HG02610 (cell line): ENCODE data around the gene DAPK3.
"Not testable (repeated sequence)": the region's sequence is repeated elsewhere in the genome, so short reads cannot be mapped to it uniquely, and the experiment has no call there.

Experiments
- ATAC-seq: cut with Tn5 transposase; IDR thresholded peaks from one replicate; pipeline ENCODE4 v1.9.1; 2021; ENCODE audit warnings: mild to moderate bottlenecking, moderate library complexity; ENCODE audit not compliant: unreplicated experiment

DAPK3 gene

DNA sequence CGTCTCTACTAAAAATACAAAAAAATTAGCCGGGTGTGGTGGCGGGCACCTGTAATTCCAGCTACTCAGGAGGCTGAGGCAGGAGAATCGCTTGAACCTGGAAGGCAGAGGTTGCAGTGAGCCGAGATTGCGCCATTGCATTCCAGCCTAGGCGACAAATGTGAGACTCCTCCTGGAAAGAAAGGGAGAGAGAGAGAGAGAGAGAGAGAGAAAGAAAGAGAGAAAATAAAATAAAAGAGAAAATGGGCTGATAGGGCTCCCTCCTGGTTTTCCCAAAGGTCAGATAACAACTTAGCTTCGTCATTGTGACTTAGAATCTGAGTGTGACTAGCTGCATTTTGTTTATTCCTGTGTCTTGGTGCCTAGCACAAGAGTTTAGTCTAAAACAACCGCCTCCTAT lies 34.5 kb upstream of the DAPK3 start:
- ATAC-seq: not testable (repeated sequence)

DNA sequence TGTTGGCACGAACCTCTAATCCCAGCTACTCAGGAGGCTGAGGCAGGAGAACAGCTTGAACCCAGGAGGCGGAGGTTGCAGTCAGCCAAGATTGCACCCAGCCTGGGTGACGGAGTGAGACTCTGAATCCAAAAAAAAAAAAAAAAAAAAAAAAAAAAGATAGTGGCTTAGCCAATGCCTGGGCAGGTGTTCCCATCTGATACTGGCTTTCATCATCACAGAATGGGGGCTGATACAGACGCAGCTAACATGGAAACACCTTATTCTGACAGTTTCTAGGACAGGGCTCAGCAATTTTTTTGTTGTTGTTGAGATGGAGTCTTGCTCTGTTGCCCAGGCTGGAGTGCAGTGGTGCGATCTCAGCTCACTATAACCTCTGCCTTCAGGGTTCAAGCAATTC lies 29.9 kb upstream of the DAPK3 start:
- not testable (repeated sequence) for ATAC-seq

DNA sequence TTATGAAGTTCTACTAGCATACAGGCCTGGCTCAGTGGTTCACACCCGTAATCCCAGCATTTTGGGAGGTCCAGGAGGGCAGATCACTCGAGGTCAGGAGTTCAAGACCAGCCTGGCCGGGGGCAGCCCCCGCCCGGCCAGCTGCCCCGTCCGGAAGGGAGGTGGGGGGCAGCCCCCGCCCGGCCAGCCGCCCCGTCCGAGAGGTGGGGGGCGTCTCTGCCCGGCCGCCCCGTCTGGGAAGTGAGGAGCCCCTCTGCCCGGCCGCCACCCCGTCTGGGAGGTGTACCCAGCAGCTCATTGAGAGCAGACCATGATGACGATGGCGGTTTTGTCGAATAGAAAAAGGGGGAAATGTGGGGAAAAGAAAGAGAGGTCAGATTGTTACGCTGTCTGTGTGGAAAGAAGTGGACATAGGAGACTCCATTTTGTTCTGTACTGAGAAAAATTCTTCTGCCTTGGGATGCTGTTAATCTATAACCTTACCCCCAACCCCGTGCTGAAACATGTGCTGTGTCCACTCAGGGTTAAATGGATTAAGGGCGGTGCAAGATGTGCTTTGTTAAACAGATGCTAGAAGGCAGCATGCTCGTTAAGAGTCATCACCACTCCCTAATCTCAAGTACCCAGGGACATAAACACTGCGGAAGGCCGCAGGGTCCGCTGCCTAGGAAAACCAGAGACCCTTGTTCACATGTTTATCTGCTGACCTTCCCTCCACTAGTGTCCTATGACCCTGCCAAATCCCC lies 27.9 kb upstream of the DAPK3 start:
- not testable (repeated sequence) for ATAC-seq

DNA sequence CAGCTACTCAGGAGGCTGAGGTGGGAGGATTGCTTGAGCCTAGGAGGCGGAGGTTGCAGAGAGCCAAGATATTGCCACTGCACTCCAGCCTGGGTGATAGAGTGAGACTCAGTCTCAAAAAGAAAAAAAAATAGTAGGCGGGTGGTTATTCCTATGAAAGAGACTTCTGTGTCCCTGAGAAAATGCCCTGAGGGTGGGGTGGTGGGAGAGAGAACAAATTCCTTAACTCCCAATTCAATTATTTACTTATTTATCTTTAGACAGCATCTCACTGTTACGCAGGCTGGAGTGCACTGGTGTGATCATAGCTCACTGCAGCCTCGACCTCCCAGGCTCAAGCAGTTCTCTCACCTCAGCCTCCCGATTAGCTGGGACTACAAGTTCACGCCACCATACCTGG lies 24.7 kb upstream of the DAPK3 start:
- no peak for ATAC-seq

DNA sequence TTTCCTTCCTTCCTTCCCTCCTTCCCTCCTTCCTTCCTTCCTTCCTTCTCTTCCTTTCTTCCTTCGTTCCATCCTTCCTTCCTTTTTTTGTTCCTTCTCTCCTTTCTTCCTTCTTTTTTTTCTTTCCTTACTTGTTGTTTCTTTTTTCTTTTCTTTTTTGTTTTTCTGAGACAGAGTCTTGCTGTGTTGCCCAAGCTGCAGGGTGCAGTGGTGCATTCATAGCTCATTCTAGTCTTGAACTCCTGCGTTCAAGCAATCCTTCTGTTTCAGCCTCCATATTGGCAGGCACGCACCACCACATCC lies 19.9 kb upstream of the DAPK3 start:
- ATAC-seq: no peak

DNA sequence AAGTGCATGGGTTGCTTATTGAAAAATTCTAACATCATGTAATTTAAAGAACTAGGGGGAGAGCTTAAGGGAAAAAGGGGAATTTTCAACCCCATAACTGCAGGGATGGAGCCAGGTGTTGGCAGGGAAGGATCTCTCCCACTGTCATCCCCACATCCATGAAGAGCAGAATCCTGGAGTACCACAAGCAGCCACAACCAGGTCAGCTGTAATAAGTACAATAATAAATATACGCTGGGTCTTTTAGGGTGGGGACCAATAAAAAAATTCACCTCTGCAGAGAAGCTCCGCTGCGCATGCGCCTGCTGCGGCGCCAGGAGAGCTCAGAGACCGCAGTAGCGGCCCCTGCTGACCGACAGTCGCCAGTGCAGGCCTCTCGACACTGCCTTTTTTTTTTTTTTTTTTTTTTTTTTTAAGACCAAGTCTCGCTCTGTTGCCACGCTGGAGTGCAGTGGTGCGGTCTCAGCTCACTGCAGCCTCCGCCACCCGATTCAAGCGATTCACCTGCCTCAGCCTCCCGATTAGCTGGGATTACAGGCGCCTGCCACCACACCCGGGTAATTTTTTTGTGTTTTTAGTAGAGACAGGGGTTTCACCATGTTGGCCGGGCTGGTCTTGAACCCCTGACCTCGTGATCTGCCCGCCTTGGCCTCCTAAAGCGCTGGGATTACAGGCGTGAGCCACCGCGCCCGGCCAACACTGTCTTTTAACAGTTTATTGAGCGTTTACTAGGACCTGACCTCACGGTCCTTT lies 16.9 kb upstream of the DAPK3 start:
- no peak for ATAC-seq

DNA sequence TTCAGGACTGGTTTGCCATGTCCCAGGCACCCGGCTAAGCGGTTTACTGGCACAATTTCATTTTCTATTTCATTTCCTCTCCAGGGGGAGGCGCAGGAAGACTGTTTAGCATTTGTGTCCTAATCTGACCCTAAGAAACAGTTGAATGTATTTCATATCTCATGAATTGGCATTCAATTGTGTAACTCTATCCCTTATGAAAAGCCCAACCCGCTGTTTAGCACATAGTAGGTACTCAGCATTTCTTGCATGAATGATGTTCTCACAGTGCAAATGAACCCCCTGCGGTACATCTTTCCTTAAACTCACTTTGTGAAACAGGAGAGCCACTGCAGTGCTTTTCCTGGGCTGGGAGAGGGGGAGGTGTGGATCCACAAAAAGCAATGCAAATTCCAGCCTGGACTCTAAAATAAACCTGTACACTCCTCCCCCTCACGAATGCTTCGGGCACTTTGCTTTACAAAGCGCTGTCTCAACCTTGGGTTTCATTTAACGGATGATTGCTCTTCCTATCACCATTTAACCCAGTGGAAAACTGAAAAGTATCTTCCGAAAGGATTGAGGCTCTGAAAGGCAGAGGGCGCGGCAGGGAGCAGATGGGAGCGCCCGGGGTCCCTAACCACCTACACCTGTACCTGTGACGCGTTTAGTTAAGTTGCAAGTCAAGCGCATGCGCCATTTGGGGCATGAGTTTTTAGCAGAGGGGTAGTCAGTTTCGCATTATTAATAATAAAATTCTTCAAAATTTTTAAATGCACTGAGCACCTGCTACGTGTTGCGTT lies 15.6 kb upstream of the DAPK3 start:
- no peak for ATAC-seq

DNA sequence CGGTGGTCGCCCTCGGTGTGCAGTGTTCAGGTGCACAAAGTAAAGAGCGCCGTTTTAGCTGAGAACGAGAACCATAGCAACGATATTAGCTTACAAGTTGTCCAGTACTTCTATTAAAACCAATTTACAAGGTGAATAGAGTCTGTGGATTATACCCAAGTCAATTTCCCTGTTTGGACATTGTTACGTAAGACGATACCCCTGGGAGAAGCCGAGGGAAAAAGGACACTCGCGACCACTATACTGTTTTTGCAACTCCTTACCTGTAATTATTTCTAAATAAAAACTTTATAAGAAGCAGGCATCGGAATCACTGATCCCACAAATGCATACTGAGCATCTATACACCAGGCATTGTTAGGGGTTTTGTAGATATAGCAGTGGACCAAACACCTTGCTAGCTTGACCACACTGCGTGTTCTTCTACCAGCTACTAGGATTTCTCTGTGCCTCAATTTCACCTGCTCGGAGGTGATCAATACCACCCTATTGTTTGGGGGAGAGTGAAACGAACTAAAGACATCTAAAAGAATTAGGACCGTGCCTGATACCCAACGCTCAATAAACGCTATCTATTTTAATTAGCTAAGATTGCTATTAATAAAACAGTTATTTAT lies 14.9 kb upstream of the DAPK3 start:
- ATAC-seq: no peak

DNA sequence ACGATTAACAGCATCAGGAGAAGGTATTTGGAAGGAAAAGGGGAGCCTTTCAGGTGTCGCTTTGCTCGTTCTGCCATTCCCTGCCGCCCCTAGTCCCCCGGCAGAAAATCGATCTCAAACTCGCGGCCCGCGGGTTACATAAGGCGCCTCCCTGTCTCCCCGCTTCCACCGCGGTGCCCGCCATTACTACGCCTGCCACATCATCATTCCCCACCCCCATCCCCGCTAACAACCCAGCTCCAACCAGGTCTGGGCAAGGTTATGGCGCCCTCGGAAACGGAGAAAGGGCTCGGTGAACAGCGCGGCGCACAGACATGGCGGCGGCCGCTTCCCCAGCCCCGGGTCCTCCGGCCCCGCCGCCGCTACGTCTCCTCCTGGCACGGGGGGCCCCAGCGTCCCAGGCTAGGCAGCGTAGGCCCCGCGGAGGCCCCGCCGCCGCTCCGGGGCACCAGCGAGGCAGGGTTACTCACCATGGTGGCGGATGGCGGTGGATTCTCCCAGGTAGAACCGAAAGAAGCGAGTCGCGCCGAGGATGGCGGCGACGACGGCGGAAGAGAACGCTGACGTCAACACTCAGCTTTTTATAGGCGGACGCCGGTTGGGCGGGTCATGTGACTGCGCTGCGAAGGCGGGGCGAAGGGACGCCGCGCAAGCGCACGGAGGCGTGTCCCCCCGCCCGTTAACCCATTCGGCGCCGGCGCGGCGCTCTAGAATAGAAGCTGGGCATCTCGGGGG lies 14.2 kb upstream of the DAPK3 start, which contains the start of gene EEF2:
Gene EEF2 (minus strand): TSS at position 556 of the 735 bp plus-strand sequence. CDS start 83 bp downstream, at position 473.
- ATAC-seq: peak; percentile 46

DNA sequence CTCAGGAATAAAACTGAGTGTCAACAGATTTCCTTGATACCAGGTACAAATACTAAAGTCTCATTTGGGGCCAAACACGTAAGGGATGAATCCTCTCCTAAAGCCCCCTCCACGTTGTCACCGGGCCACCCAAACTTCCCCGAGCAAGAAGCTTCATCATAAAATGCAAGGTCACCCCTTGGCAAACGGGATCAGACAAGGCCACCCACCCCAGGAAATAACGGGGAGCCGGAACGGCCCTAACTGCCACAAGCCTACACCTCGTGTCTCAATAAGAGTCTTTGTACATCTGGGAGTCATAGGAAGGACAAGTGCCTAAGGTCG lies 13.6 kb upstream of the DAPK3 start:
- no peak for ATAC-seq

DNA sequence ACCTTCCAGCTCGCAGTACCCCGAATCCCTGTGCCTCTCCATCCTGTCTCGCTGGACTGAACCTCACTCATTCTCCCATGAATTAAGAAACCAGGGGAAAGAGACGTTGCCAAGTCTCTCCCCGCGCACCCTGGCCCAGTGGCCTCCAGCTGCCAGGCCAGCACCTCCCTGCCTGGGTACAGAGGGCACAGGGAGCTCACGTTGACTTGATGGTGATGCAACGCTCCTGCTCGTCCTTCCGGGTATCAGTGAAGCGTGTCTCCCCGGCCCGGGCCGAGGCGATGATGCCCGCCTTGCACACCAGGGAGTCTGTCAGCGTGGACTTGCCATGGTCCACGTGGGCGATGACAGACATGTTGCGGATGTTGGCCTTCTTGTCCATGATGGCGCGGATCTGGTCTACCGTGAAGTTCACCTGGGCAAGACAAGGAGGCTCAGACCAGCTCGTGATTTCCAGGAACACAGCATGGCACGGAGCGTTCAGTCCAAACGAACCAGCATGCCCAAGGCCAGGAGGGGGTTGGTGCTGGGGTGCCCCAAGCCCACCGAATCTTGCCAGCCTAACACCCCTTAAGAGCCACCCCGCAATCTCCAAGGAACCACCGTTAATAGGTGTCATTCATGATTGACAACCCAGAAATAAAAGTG lies 13.2 kb upstream of the DAPK3 start:
- no peak for ATAC-seq

DNA sequence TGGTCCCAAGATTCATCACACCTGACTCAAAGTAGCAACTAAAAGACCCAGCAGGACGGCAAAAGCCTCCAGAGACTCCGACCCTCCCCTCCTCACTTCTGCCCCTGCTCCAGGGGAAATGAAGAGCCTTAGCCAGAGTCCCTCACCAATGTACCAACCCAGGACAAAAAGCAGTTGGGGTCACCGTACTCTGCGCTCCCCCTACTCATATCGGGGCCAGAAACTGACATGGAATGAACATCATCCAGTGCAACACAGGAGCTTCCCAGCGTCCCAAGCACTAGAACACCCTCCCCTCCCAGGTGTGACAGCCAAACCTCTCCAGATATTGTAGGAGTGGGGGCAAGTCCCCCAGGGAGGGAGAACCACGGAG lies 12.6 kb upstream of the DAPK3 start:
- ATAC-seq: no peak

DNA sequence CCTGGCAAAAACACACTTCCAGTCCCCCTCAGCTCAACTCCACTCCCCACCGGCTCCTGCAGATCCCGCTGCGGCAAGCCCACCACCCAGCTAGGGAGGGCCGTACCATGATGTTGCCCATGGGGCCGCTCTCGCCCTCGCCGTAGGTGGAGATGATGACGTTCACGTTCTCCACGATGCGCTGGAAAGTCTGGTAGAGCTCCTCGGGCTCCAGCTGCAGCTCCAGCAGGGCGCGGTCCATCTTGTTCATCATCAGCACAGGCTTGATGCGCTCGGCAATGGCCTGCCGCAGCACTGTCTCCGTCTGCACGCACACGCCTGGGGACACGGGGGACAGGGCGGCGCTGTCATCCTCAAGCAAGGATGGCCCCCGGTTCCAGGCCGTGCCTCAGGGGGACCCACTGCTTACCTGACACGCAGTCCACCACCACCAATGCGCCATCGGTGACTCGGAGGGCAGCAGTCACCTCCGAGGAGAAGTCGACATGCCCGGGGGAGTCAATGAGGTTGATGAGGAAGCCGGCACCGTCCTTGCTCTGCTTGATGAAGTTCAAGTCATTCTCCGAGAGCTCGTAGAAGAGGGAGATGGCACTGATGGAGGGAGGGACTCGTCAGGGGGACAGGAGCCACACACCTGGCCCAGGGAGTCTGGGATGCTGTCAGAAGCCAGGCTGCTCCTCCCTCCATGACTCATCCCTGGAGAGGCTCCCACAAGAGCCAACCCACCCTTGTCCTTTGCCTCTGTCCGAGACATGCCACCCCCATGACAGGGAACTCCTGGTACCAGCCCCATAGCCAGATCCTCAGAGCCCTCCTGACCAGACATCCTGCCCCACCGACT lies 12.0 kb upstream of the DAPK3 start:
- ATAC-seq: no peak

DNA sequence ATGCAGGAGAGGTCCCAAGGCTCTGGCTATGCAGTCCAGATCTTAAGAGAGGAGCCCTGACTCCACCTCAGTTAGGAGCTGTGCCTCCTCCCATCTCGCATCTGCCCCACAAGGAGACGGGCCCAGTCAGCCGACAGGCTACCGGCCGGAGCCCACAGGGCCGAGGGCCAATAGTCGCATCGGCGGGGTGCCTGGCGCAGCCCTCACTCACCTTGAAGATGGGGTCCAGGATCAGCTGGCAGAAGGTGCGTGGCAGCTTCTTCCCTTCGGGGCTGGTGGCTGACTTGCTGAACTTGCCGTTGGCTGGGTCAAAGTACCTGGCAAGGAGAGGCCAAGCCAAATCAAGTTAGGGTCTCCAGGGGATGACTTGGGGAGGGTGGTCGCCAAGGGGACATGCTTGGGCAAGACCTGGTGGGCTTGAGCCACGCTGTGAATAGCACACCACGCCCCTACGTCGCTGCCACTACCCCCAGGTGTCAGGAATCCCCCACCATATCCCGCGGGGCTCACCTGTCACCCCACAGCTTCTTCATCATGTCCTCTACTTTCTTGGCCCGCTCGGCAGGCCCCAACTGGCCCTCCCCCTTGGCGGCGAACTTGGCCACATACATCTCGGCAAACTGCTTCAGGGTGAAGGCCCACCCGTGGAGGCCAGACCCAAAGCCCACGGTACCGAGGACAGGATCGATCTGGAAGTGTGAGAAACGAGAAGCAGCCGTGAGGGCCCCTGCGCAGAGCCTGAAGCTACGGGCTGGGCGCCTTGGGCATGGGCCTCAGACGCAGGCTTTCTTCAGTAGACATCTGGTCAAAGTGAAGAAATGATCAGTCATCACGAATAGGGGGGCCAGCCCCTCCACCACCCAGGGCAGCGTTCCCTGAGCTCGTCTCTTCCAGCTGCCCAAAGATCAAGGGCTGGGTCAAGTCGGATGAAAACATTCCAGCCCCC lies 11.1 kb upstream of the DAPK3 start:
- ATAC-seq: no peak

DNA sequence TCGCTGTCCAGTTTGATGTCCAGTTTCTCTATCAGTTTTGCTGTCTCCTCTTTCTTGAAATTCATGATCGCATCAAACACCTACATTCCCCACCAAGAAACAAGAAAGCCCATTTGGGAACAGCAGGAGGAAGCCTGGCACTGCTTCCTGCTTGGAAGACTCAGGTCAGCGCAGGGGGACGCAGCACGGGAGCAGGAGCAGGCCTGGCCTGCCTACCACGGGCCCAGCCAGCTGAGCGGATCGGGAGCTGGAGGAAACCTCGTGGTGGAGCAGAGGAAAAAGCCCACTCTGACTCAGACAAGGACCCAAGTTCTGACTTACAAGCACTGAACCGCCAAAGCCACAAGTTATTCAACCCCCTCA lies 10.5 kb upstream of the DAPK3 start:
- no peak for ATAC-seq

DNA sequence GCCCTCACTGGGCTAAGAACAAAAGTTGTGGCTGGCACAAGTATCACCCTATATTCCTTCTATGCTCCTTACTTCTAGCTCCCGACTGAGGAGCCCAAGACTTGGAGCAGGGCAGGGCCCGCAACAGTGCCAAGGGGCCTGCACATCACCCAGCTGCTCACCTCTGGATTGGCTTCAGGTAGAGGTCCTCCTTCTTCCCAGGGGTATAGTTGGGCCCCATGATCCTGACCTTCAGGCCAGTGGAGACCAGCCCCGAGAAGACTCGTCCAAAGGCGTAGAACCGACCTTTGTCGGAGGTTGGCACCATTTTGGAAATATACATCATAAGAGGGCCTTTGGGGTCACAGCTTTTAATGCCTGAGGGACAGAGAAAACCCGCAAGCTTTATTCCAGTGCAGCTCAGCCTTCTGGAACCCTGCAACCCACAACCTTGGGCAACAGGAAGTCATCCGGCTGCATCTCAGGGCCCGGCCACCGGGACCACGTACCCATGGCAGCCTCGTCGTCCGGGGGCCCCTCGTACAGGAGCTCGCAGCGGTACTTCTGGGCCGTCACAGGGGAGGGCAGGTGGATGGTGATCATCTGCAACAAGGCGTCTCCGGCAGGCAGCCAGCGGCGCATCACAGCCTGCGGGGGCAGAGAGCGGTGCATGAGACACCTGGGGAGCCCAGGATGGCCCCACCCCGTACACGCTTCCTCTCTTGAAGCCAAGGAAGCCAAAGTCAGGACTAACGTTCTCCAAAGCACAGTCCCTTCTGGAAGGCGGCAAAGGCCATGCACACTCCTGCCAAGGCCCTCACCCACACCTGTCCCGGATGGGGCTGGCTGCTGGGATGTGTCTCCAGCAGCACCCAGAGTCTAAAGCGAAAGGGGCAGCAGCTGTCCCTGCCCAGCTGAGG lies 9.7 kb upstream of the DAPK3 start:
- ATAC-seq: no peak

DNA sequence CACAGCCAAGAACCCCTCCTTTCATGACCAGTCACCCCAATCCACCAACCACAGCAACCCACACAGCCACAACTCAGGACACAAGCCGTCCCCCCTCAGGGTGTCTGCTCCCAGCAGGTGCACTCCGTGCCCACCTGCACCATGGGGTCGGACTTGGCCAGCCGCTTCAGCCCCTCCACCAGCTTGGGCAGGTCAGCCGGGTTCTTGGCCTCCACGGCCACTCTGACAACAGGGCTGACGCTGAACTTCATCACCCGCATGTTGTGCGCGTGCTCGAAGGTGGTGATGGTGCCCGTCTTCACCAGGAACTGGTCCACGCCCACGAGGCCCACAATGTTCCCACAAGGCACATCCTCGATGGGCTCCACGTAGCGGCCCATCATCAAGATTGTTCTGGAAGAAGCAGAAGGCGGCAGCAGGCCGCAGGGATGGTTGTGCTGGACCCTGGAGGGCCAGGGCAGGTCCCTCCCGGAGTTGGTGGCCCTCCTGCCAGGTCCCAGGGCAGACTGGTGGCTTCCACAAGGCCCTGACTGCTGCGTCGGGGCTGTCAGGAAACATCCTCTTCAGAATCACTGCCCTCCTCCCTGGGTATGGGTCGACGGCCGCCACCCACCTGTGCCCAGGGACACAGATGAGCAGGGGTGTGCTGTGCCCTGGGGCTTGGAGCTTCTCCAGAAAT lies 8.9 kb upstream of the DAPK3 start:
- ATAC-seq: no peak
